SK-N-SH (cell line): ENCODE measurements around the gene RNF25. TPM values are rescaled to one million over a fixed set of nuclear protein-coding genes. Genes with fewer than 3 reads are reported as not detected.

Experiments used
- CTCF ChIA-PET: fragments of 300-600, 350-600 bp; formaldehyde crosslinking; extraction: SDS; loops from one replicate; lab custom pipeline; 2021; lab: Yijun Ruan, JAX
- POLR2A ChIA-PET: fragments of 350-600 bp; sonication (Branson Sonifier 250); formaldehyde crosslinking; extraction: SDS; loops from one replicate; lab custom pipeline; 2020; ENCODE audit warnings: antibody characterized with exemption, inconsistent platforms; lab: Yijun Ruan, JAX
- DNase-seq: peaks from one replicate; pipeline ENCODE4 v3.0.0; 2012
- H2AFZ ChIP-seq: fragments of 200-600 bp; sonication (generic); 2 replicates; pipeline ENCODE4 v1.8.1; 2016; ENCODE audit warnings: antibody characterized with exemption, mild to moderate bottlenecking, low read depth
- H3F3A ChIP-seq: fragments of 200-600 bp; sonication (generic); replicated peaks from 2 replicates; pipeline ENCODE3; 2016; ENCODE audit warnings: antibody characterized with exemption, mild to moderate bottlenecking; ENCODE audit not compliant: insufficient read depth
- H3K27ac ChIP-seq, 2 experiments: fragments of 200-500 bp in 1 of 2; fragments of 200-600 bp in 1 of 2; sonication (Bioruptor generic) in 1 of 2; sonication (generic), shearing (Covaris generic) in 1 of 2; 2 replicates each; pipeline versions ENCODE4 v1.5.1 to v1.6.1; 2014 to 2016; ENCODE audit warnings: low read depth in 2 of 2, inconsistent platforms in 1 of 2, low read length in 1 of 2, mild to moderate bottlenecking in 1 of 2, mixed read lengths in 1 of 2
- H3K27me3 ChIP-seq: fragments of 200-600 bp; sonication (generic), shearing (Covaris generic); 2 replicates; pipeline ENCODE4 v1.6.1; 2016; ENCODE audit warnings: mixed run types; ENCODE audit not compliant: insufficient read depth
- H3K36me3 ChIP-seq, 2 experiments: fragments of 200-500 bp in 1 of 2; fragments of 200-600 bp in 1 of 2; sonication (Bioruptor generic) in 1 of 2; sonication (generic) in 1 of 2; replicated peaks in 1 of 2; 2 replicates each; pipeline versions ENCODE3 to v1.5.1; 2014 to 2016; ENCODE audit warnings: low read length in 1 of 2, mild to moderate bottlenecking in 1 of 2; ENCODE audit not compliant: insufficient read depth in 2 of 2, control insufficient read depth in 1 of 2
- H3K4me1 ChIP-seq, 2 experiments: fragments of 200-500 bp in 1 of 2; fragments of 200-600 bp in 1 of 2; sonication (Bioruptor generic) in 1 of 2; sonication (generic), shearing (Covaris generic) in 1 of 2; 2 replicates each; pipeline versions ENCODE4 v1.5.1 to v1.6.1; 2014 to 2016; ENCODE audit warnings: low read depth in 1 of 2, low read length in 1 of 2, mixed run types in 1 of 2; ENCODE audit not compliant: insufficient read depth in 2 of 2, control insufficient read depth in 1 of 2
- H3K4me2 ChIP-seq: fragments of 200-600 bp; sonication (generic), shearing (Covaris generic); 2 replicates; pipeline ENCODE4 v1.6.1; 2017; ENCODE audit warnings: mixed run types
- H3K4me3 ChIP-seq, 2 experiments: fragments of 200-500 bp in 1 of 2; fragments of 200-600 bp in 1 of 2; sonication (Bioruptor generic) in 1 of 2; sonication (generic), shearing (Covaris generic) in 1 of 2; 2 replicates each; pipeline versions ENCODE4 v1.5.1 to v1.8.1; 2014 to 2016; ENCODE audit warnings: low read depth in 2 of 2, inconsistent platforms in 1 of 2, low read length in 1 of 2, mild to moderate bottlenecking in 1 of 2, mixed read lengths in 1 of 2, moderate library complexity in 1 of 2
- H3K79me2 ChIP-seq: fragments of 200-600 bp; sonication (generic); 2 replicates; pipeline ENCODE4 v1.8.1; 2017; ENCODE audit warnings: mild to moderate bottlenecking; ENCODE audit not compliant: insufficient read depth
- H3K9ac ChIP-seq: fragments of 200-600 bp; sonication (generic); 2 replicates; pipeline ENCODE4 v1.6.1; 2017; ENCODE audit warnings: mixed run types
- H3K9me2 ChIP-seq: fragments of 200-600 bp; sonication (generic); 2 replicates; pipeline ENCODE4 v1.6.1; 2017; ENCODE audit warnings: mixed run types
- H3K9me3 ChIP-seq: fragments of 200-600 bp; sonication (generic); 2 replicates; pipeline ENCODE4 v1.6.1; 2017; ENCODE audit warnings: mixed run types, mild to moderate bottlenecking, moderate library complexity
- H4K20me1 ChIP-seq: fragments of 200-600 bp; sonication (generic); 2 replicates; pipeline ENCODE4 v1.6.1; 2017; ENCODE audit warnings: mild to moderate bottlenecking, mixed run types; ENCODE audit not compliant: insufficient read depth
- GATA2 ChIP-seq: sonication (generic); formaldehyde crosslinking; IDR thresholded peaks from 2 replicates; pipeline ENCODE4 v1.5.0; 2020; ENCODE audit warnings: mild to moderate bottlenecking, missing genetic modification reagents
- NRF1 ChIP-seq: IDR thresholded peaks from 2 replicates; pipeline ENCODE4 v1.6.1; 2012; ENCODE audit warnings: low read depth, mild to moderate bottlenecking, low read length
- POLR2AphosphoS5 ChIP-seq: IDR thresholded peaks from 2 replicates; pipeline ENCODE4 v1.6.1; 2012; ENCODE audit warnings: low read depth, low read length
- RAD21 ChIP-seq: IDR thresholded peaks from 2 replicates; pipeline ENCODE4 v1.6.1; 2012; ENCODE audit warnings: mild to moderate bottlenecking, low read length
- SMC3 ChIP-seq: IDR thresholded peaks from 2 replicates; pipeline ENCODE4 v1.6.1; 2012; ENCODE audit warnings: low read depth, low read length, improper control_type of control experiment
- TAF1 ChIP-seq: IDR thresholded peaks from 2 replicates; pipeline ENCODE4 v1.6.1; 2012; ENCODE audit warnings: low read depth, mild to moderate bottlenecking, low read length, moderate library complexity, borderline replicate concordance
- TCF12 ChIP-seq: IDR thresholded peaks from 2 replicates; pipeline ENCODE4 v1.4.0; 2012
- WGBS: methylation state at CpG from one replicate; pipeline ENCODE4 v1.1.6; 2017; ENCODE audit warnings: low lambda C conversion rate; 5-methylcytosine and 5-hydroxymethylcytosine counted together
- polyA plus RNA-seq, 3 experiments: library from polyadenylated mRNA; depleted of rRNA; stranded (reverse); fragments of >200 nt; gene quantifications; 2 replicates each; pipeline ENCODE4 v1.2.3, GENCODE V29; 2012
- TF ChIP-seq, protein P1 (sequence below): IDR thresholded peaks from 2 replicates; pipeline ENCODE4 v1.6.1; 2012; ENCODE audit warnings: mild to moderate bottlenecking, low read depth, low read length, moderate library complexity
- TF ChIP-seq, protein P2 (sequence below): IDR thresholded peaks from 2 replicates; pipeline ENCODE4; 2012
- TF ChIP-seq, protein P3 (sequence below): fragments of 150-350 bp; IDR thresholded peaks from 2 replicates; pipeline ENCODE4 v1.6.1; 2017; ENCODE audit warnings: antibody characterized with exemption, low read length, low read depth, borderline replicate concordance
- TF ChIP-seq, protein P4 (sequence below): fragments of 200-600 bp; sonication (generic); IDR thresholded peaks from 2 replicates; pipeline ENCODE4 v1.6.1; 2017; ENCODE audit warnings: antibody characterized with exemption, mild to moderate bottlenecking, moderate library complexity

The RNF25 gene
- polyA plus RNA-seq, 1 of the 3 experiments (the other 2 are of a cell fraction), result 72.2 TPM

DNA sequence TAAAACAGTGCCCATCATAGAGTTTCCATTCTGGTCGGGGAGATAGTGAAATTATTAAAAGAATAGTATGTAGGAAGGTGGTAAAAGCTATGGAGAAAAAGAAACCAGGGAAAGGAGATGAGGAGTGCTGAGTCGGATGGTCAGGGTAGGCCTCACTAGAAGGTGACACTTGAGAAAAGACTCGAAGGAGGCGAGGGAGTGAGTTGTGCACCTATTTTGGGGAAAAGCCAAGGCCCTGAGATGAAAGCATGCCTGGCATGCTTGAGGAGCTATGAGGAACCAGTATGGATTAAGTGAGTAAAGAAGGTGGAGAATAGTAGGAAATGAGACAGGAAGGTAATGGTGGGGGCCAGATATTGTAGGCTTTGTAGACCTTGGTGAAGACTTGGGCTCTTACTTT, 31.5 kb upstream of the RNF25 start:
- Histone ChIP-seq H3K36me3 (peaks cover 14 to 27% of the 10 kb centered on the region in 2 experiments), H3K4me1 (no peaks in the 10 kb centered on the region), H3K27me3 (no peaks in the 10 kb centered on the region), H3K9me2 (no peaks in the 10 kb centered on the region), H3K9ac (no peak overlapping the region), H3F3A (no peaks in the 10 kb centered on the region), H4K20me1 (no peaks in the 10 kb centered on the region), H3K4me3 (no peak overlapping the region), H3K27ac (no peak overlapping the region), H3K9me3 (no peaks in the 10 kb centered on the region), H3K4me2 (no peak overlapping the region), H2AFZ (no peak overlapping the region), H3K79me2 (no peaks in the 10 kb centered on the region)
- POLR2A ChIA-PET, result no interaction called here
- no peak for DNase-seq
- CTCF ChIA-PET, result interaction anchor here (0.9 to 2.3 kb wide), 3 partner anchors 10 to 144 kb away, joined by 3 to 8 read pairs (median 4); no protein-coding TSS in a partner anchor
- TF ChIP-seq TCF12 (no peak), RAD21 (no peak), GATA2 (CRISPR knock-in tag) (no peak), SMC3 (no peak), NRF1 (no peak), POLR2AphosphoS5 (no peak), TAF1 (no peak)
- TF ChIP-seq, protein P1, sequence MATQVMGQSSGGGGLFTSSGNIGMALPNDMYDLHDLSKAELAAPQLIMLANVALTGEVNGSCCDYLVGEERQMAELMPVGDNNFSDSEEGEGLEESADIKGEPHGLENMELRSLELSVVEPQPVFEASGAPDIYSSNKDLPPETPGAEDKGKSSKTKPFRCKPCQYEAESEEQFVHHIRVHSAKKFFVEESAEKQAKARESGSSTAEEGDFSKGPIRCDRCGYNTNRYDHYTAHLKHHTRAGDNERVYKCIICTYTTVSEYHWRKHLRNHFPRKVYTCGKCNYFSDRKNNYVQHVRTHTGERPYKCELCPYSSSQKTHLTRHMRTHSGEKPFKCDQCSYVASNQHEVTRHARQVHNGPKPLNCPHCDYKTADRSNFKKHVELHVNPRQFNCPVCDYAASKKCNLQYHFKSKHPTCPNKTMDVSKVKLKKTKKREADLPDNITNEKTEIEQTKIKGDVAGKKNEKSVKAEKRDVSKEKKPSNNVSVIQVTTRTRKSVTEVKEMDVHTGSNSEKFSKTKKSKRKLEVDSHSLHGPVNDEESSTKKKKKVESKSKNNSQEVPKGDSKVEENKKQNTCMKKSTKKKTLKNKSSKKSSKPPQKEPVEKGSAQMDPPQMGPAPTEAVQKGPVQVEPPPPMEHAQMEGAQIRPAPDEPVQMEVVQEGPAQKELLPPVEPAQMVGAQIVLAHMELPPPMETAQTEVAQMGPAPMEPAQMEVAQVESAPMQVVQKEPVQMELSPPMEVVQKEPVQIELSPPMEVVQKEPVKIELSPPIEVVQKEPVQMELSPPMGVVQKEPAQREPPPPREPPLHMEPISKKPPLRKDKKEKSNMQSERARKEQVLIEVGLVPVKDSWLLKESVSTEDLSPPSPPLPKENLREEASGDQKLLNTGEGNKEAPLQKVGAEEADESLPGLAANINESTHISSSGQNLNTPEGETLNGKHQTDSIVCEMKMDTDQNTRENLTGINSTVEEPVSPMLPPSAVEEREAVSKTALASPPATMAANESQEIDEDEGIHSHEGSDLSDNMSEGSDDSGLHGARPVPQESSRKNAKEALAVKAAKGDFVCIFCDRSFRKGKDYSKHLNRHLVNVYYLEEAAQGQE, result no peak
- 93% methylated on average over 4 of the region's 4 CpGs for WGBS

DNA sequence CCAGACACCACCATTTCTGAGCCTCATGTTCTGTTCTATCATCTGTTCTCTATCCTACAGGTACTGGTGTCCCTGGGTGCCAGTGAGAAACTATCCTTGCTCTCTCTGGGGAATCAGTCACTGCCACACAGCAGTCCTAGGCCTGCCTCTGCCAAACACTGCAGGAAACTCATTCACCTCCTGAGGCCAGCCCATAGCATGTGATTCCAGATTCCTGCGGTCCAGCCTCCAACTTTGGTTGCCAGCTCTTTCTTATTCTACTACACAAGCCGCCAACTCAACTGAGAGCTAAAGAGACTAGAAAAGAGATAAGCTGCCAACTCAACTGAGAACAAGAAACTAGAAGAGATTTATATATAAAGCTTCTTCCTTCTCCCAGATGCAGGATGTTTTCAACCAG, 30.0 kb upstream of the RNF25 start:
- no peak overlapping the region for H3K9ac ChIP-seq
- H4K20me1 ChIP-seq, result no peaks in the 10 kb centered on the region
- H3K9me3 ChIP-seq, result no peaks in the 10 kb centered on the region
- no peak overlapping the region for H3K27ac ChIP-seq
- no peaks in the 10 kb centered on the region for H3K4me1 ChIP-seq
- H3K79me2 ChIP-seq, result no peaks in the 10 kb centered on the region
- no peak for DNase-seq
- WGBS, result 92% methylated on average over 2 of the region's 2 CpGs
- no peak overlapping the region for H3K4me2 ChIP-seq
- no peak overlapping the region for H3K4me3 ChIP-seq
- H2AFZ ChIP-seq, result no peak overlapping the region
- no peaks in the 10 kb centered on the region for H3K27me3 ChIP-seq
- ChIA-PET CTCF (interaction anchor here (1.0 to 2.3 kb wide), 4 partner anchors 9 to 150 kb away, joined by 3 to 8 read pairs (median 6); partner anchors contain the start of gene TTLL4), POLR2A (no interaction called here)
- no peaks in the 10 kb centered on the region for H3F3A ChIP-seq
- H3K9me2 ChIP-seq, result no peaks in the 10 kb centered on the region
- peaks cover 14 to 40% of the 10 kb centered on the region in 2 experiments for H3K36me3 ChIP-seq
- TF ChIP-seq, protein P2, sequence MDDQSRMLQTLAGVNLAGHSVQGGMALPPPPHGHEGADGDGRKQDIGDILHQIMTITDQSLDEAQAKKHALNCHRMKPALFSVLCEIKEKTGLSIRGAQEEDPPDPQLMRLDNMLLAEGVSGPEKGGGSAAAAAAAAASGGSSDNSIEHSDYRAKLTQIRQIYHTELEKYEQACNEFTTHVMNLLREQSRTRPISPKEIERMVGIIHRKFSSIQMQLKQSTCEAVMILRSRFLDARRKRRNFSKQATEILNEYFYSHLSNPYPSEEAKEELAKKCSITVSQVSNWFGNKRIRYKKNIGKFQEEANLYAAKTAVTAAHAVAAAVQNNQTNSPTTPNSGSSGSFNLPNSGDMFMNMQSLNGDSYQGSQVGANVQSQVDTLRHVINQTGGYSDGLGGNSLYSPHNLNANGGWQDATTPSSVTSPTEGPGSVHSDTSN, result no peak
- TF ChIP-seq, protein P3, sequence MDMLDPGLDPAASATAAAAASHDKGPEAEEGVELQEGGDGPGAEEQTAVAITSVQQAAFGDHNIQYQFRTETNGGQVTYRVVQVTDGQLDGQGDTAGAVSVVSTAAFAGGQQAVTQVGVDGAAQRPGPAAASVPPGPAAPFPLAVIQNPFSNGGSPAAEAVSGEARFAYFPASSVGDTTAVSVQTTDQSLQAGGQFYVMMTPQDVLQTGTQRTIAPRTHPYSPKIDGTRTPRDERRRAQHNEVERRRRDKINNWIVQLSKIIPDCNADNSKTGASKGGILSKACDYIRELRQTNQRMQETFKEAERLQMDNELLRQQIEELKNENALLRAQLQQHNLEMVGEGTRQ, result no peak
- TF ChIP-seq, protein P4, sequence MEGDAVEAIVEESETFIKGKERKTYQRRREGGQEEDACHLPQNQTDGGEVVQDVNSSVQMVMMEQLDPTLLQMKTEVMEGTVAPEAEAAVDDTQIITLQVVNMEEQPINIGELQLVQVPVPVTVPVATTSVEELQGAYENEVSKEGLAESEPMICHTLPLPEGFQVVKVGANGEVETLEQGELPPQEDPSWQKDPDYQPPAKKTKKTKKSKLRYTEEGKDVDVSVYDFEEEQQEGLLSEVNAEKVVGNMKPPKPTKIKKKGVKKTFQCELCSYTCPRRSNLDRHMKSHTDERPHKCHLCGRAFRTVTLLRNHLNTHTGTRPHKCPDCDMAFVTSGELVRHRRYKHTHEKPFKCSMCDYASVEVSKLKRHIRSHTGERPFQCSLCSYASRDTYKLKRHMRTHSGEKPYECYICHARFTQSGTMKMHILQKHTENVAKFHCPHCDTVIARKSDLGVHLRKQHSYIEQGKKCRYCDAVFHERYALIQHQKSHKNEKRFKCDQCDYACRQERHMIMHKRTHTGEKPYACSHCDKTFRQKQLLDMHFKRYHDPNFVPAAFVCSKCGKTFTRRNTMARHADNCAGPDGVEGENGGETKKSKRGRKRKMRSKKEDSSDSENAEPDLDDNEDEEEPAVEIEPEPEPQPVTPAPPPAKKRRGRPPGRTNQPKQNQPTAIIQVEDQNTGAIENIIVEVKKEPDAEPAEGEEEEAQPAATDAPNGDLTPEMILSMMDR, result no peak
